D721Med (cell line): Measurements from ENCODE around the gene EMILIN1.

Source experiments
- DNase-seq: peaks from one replicate; pipeline ENCODE4 v3.0.0; 2011; ENCODE audit warnings: low spot score; ENCODE audit not compliant: insufficient read length
- FAIRE-seq: peaks from 2 replicates; lab custom pipeline; 2011; peaks lifted over from hg19 to GRCh38; lab: Jason Lieb, UNC
- TF ChIP-seq, protein P1 (sequence below): IDR thresholded peaks from 2 replicates; pipeline ENCODE4 v1.5.1; 2012; ENCODE audit warnings: mild to moderate bottlenecking, control low read depth; ENCODE audit not compliant: insufficient read depth; ENCODE audit errors: missing control alignments

Gene EMILIN1

DNA sequence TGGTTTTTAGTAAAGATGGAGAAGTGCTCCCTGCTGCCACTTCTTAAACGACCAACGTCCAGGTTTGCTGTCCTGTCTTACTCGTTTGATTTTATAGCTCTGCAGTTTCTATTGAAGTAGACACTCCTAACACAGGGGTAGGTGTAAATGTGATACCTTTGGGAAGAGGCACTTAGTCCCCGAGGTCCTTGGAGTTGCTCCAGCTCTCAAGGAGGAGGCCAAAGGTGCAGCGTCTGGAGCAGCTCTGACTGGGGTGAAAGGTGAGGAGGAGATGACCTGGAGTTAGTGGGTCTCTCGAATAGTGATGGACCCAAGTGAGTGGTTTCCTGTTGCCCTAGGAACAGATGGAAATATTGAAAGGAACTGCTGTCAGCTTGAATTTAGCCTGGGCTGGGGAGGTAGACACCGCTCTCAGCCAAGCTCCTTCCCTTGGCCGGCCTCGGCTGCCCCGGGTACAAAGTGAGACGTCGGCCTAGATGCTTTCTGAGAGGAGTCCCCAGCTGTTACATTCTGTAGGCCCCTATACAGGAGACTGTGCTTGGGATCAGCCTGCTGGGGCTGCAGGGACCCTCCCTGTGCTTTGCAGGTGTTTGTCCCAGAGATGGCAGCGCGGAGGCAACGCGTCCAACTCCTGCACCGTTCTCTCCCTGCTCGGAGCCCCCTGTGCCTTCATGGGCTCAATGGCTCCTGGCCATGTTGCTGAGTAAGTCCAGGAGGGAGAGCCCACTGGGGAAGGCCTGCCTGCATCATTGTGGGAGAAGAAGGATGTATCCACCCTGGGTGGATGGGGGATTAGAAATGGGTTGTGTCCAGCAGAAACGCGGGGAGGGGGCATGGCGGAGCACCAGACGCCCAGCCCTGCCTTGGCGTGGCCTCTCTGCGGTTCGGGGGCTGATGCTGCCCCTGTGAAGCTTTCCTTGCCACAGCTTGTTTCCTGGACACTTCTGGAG lies 13.6 kb downstream of the EMILIN1 start:
- TF ChIP-seq, protein P1, sequence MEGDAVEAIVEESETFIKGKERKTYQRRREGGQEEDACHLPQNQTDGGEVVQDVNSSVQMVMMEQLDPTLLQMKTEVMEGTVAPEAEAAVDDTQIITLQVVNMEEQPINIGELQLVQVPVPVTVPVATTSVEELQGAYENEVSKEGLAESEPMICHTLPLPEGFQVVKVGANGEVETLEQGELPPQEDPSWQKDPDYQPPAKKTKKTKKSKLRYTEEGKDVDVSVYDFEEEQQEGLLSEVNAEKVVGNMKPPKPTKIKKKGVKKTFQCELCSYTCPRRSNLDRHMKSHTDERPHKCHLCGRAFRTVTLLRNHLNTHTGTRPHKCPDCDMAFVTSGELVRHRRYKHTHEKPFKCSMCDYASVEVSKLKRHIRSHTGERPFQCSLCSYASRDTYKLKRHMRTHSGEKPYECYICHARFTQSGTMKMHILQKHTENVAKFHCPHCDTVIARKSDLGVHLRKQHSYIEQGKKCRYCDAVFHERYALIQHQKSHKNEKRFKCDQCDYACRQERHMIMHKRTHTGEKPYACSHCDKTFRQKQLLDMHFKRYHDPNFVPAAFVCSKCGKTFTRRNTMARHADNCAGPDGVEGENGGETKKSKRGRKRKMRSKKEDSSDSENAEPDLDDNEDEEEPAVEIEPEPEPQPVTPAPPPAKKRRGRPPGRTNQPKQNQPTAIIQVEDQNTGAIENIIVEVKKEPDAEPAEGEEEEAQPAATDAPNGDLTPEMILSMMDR = no peak
- FAIRE-seq (no peak), DNase-seq (no peak)

DNA sequence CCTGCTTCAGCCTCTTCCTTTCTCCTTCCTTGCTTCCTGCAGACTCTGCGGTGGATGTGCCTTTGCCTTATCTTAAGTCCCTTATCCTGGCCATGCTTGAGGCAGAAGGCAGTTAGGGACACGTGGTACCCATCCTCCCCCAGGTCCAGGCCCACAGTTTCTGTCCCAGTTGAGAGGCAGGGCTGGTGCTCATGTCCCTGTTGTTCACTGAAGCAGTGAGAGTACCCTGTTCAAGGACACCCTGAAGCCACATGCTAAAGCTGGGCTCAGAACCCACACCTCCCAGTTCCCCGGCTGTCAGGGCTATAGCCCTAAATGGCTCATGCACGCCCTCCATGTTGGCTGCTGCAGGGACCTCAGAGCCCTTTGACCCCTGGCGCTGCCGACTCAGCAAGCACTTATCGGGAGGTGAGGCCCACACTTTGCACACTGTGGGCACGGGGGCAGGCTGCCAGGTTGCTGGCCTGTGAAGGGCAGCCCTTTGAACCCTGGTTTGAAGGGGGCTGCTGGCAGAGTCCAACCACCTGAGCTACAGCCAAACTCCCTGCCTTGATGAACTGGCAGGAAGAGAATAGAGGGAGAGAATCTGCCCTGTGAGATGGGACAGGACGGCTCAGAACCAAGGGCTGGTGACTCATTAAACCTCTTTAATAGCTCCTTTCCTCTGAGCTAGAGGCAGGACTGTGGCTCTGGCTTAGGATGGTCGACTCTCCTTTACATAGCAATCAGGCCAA lies 14.4 kb downstream of the EMILIN1 start:
- FAIRE-seq (no peak), DNase-seq (no peak)
- TF ChIP-seq, protein P1 = no peak

DNA sequence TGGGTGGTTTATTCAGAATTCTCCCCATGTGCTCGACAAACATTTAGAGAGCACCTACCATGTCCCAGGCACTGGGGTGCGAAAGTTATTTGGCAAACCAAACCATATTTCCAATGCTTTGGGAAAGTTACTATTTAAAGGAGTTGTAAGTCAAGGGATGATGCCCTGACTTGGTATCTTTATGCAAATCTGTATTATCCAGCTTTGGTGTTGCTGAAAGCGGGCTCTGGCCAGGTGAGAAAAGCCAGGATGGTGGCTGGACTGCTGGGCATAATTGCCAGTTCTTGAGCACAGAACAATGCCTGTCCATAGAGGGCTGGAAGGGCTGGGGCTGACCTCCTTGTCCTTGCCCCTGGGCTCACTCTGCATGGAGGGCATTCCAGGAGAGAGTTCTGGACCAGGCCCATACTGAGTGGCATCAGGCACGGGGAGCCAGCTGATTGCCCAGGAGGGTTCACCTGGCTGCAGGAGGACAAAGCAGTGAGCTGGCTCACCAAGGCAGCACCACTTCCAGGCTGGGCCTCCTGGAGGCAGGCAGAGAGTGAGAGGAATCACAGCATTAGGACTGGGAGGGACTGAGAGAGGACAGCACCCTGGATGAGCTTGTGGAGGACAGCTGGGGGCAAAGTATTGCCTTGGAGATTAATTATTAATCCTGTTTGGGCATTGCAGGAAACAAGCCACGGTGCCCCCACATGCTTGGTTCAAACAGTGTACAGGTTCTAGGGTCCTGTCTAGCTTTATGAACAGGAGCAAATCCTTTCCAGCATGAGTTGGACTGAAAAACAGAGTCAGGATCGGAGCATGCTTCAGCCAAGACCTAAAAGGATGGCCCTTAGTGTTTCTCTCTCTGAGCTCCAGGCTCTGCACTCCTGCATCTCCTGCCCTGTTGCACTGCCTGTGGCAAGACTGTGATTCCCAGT lies 15.3 kb downstream of the EMILIN1 start:
- FAIRE-seq = no peak
- DNase-seq = peak; percentile 66
- TF ChIP-seq, protein P1 = no peak

DNA sequence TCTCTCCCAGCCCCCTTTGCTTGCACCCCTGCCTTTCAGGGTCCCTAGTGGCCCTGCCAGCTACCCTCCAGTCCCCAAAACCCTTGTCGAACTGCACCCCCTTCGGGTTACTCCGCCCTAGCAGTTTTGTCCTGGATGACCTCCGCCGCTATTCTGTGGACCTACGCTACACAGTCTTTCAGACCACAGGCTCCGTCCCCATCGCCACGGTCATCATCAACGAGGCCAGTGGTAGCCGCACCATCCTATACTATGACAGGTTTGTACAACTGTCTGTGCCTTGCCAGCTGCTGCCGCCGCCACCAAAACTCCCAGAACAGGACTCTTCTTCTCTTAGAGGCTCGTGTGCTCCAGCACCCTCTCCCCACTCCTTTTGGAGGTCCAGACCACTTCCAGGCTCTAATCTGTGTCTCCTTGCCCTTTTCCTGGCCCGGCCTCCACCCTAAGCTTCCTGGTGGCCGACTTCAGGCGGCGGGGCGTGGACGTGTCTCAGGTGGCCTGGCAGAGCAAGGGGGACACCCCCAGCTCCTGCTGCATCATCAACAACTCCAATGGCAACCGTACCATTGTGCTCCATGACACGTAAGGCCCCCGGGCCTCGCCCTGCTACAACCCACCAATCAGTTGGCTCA lies 16.1 kb downstream of the EMILIN1 start:
- FAIRE-seq = no peak
- DNase-seq = no peak
- TF ChIP-seq, protein P1 = no peak

DNA sequence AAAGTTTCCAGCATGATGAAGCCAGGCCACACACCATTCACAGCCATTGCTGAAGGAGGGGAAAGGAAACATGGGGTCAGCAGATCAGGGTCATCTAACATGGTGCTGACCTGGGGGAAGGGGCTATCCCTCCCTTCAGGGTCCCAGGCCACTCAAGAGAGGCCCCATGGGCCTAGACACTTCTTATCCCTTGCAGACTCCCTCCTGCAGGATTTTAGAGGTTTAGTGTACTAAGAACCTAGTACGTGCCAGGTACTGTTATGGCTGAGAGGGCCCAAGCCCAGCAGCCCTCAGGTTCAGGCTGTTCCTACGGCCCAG lies 17.0 kb downstream of the EMILIN1 start:
- FAIRE-seq (no peak), DNase-seq (no peak)
- TF ChIP-seq, protein P1 = no peak
